ENCODE results near the gene USP3. TPM values are rescaled to one million over a fixed set of nuclear protein-coding genes. Genes with fewer than 3 reads are reported as not detected.

Gene USP3
- polyA plus RNA-seq, 1 of the 3 experiments (the other 2 are of a cell fraction), result 9.3 TPM

DNA sequence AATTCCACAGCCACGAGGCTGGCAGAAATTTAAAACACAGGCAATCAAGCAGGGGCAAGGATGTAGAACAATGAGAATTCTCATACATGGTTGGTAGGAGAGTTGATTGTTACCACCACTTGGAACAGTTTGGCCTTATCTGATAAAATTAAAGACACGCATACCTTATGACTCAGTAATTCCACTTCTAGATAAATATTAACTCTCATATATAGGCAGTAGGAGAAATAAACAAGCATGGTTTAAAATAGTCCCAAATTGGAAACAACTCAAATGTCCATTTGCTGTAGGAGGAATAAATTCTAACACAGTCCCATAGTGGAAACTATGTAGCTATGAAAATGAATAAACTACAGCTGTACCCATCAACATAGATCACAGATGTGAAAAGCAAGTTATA, 42.3 kb upstream of the USP3 start:
- Histone ChIP-seq H3K27me3 (ENCODE audit: insufficient read depth) (no peaks in the 10 kb centered on the region), H3K79me2 (ENCODE audit: insufficient read depth) (no peaks in the 10 kb centered on the region), H3K9me3 (no peaks in the 10 kb centered on the region), H3K4me1 (ENCODE audit: control insufficient read depth in 1 of 2, insufficient read depth in 2 of 2, low read depth in 1 of 2, low read length in 1 of 2) (peaks cover 9 to 15% of the 10 kb centered on the region in 2 experiments; a peak in 2 of 4 replicates), H3K4me2 (peak overlapping the region; percentile 7; the same call in 1 of the 2 replicates), H3K4me3 (ENCODE audit: low read depth in 2 of 2, low read length in 1 of 2) (no peak overlapping the region), H3F3A (replicated peaks; ENCODE audit: insufficient read depth) (peaks cover 9% of the 10 kb centered on the region), H3K27ac (ENCODE audit: low read depth in 2 of 2, low read length in 1 of 2) (peak overlapping the region; percentile 36 to 60; a peak in 3 of 4 replicates), H3K9me2 (no peaks in the 10 kb centered on the region), H2AFZ (ENCODE audit: low read depth) (peak overlapping the region; percentile 38; the same call in 1 of the 2 replicates), H4K20me1 (ENCODE audit: insufficient read depth) (no peaks in the 10 kb centered on the region), H3K9ac (no peak overlapping the region), H3K36me3 (replicated peaks in 1 of 2; ENCODE audit: control insufficient read depth in 1 of 2, insufficient read depth in 2 of 2, low read length in 1 of 2) (no peaks in the 10 kb centered on the region)
- CTCF ChIA-PET, result interaction anchor here (1.0 kb wide), 1 partner anchor 15 kb away, joined by 3 read pairs; no protein-coding TSS in a partner anchor
- DNase-seq, result no peak
- WGBS (ENCODE audit: low lambda C conversion rate), result 8% methylated on average over 2 of the region's 2 CpGs
- POLR2A ChIA-PET, result no interaction called here
- TF ChIP-seq YY1 (IDR thresholded peaks at IDR 0.05; ENCODE audit: low read depth) (no peak), NFIC (IDR thresholded peaks at IDR 0.05; ENCODE audit: borderline replicate concordance) (no peak; the same call in 1 of the 2 replicates), GABPA (IDR thresholded peaks at IDR 0.05; ENCODE audit: low read depth) (no peak), RCOR1 (IDR thresholded peaks at IDR 0.05; ENCODE audit: low read length) (no peak), FOSL2 (IDR thresholded peaks at IDR 0.05; ENCODE audit: borderline replicate concordance, low read depth) (peak; percentile 50; the same call in 1 of the 2 replicates), EP300 (IDR thresholded peaks at IDR 0.05; ENCODE audit: borderline replicate concordance in 1 of 2, low read depth in 1 of 2, low read length in 1 of 2) (peak in 1 of 2 experiments; percentile 26; a peak in 1 of 4 replicates), MXI1 (IDR thresholded peaks at IDR 0.05; ENCODE audit: low read depth, low read length) (no peak), TCF12 (IDR thresholded peaks at IDR 0.05) (peak; percentile 58), CHD2 (IDR thresholded peaks at IDR 0.05; ENCODE audit: low read length, partially characterized antibody) (no peak), POLR2AphosphoS5 (IDR thresholded peaks at IDR 0.05; ENCODE audit: low read depth, low read length) (no peak), GATA2 (CRISPR knock-in tag; IDR thresholded peaks at IDR 0.05) (no peak), MEF2A (IDR thresholded peaks at IDR 0.05; ENCODE audit: borderline replicate concordance, low read depth) (no peak), TEAD4 (IDR thresholded peaks at IDR 0.05; ENCODE audit: borderline replicate concordance, insufficient read depth) (no peak), TAF1 (IDR thresholded peaks at IDR 0.05; ENCODE audit: borderline replicate concordance, low read depth, low read length) (no peak), JUND (IDR thresholded peaks at IDR 0.05) (peak; percentile 60), SIN3A (IDR thresholded peaks at IDR 0.05; ENCODE audit: borderline replicate concordance, low read depth, low read length) (no peak), FOXM1 (IDR thresholded peaks at IDR 0.05; ENCODE audit: low read depth) (no peak), FOXJ3 (CRISPR knock-in tag; IDR thresholded peaks at IDR 0.05) (no peak), EZH2phosphoT487 (IDR thresholded peaks at IDR 0.05; ENCODE audit: borderline replicate concordance, low read depth) (no peak), ELF1 (IDR thresholded peaks at IDR 0.05) (no peak), RFX5 (IDR thresholded peaks at IDR 0.05; ENCODE audit: low read length) (no peak)
- TF ChIP-seq, protein P1, sequence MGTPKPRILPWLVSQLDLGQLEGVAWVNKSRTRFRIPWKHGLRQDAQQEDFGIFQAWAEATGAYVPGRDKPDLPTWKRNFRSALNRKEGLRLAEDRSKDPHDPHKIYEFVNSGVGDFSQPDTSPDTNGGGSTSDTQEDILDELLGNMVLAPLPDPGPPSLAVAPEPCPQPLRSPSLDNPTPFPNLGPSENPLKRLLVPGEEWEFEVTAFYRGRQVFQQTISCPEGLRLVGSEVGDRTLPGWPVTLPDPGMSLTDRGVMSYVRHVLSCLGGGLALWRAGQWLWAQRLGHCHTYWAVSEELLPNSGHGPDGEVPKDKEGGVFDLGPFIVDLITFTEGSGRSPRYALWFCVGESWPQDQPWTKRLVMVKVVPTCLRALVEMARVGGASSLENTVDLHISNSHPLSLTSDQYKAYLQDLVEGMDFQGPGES (IDR thresholded peaks at IDR 0.05; ENCODE audit: low read depth, low read length), result no peak
- TF ChIP-seq, protein P2, sequence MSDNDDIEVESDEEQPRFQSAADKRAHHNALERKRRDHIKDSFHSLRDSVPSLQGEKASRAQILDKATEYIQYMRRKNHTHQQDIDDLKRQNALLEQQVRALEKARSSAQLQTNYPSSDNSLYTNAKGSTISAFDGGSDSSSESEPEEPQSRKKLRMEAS (IDR thresholded peaks at IDR 0.05; ENCODE audit: low read depth), result no peak
- TF ChIP-seq, protein P3, sequence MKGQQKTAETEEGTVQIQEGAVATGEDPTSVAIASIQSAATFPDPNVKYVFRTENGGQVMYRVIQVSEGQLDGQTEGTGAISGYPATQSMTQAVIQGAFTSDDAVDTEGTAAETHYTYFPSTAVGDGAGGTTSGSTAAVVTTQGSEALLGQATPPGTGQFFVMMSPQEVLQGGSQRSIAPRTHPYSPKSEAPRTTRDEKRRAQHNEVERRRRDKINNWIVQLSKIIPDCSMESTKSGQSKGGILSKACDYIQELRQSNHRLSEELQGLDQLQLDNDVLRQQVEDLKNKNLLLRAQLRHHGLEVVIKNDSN (IDR thresholded peaks at IDR 0.05; ENCODE audit: borderline replicate concordance, low read depth), result no peak
- TF ChIP-seq, protein P4, sequence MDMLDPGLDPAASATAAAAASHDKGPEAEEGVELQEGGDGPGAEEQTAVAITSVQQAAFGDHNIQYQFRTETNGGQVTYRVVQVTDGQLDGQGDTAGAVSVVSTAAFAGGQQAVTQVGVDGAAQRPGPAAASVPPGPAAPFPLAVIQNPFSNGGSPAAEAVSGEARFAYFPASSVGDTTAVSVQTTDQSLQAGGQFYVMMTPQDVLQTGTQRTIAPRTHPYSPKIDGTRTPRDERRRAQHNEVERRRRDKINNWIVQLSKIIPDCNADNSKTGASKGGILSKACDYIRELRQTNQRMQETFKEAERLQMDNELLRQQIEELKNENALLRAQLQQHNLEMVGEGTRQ (IDR thresholded peaks at IDR 0.05; ENCODE audit: borderline replicate concordance, low read depth, low read length), result no peak
- TF ChIP-seq, protein P5, sequence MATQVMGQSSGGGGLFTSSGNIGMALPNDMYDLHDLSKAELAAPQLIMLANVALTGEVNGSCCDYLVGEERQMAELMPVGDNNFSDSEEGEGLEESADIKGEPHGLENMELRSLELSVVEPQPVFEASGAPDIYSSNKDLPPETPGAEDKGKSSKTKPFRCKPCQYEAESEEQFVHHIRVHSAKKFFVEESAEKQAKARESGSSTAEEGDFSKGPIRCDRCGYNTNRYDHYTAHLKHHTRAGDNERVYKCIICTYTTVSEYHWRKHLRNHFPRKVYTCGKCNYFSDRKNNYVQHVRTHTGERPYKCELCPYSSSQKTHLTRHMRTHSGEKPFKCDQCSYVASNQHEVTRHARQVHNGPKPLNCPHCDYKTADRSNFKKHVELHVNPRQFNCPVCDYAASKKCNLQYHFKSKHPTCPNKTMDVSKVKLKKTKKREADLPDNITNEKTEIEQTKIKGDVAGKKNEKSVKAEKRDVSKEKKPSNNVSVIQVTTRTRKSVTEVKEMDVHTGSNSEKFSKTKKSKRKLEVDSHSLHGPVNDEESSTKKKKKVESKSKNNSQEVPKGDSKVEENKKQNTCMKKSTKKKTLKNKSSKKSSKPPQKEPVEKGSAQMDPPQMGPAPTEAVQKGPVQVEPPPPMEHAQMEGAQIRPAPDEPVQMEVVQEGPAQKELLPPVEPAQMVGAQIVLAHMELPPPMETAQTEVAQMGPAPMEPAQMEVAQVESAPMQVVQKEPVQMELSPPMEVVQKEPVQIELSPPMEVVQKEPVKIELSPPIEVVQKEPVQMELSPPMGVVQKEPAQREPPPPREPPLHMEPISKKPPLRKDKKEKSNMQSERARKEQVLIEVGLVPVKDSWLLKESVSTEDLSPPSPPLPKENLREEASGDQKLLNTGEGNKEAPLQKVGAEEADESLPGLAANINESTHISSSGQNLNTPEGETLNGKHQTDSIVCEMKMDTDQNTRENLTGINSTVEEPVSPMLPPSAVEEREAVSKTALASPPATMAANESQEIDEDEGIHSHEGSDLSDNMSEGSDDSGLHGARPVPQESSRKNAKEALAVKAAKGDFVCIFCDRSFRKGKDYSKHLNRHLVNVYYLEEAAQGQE (IDR thresholded peaks at IDR 0.05; ENCODE audit: low read depth, low read length), result no peak

All from SK-N-SH (cell line).